AG20443 (cell line): ENCODE measurements around the gene PCP4.

Source experiments
- DNase-seq: peaks from one replicate; pipeline ENCODE4 v3.0.0; 2012; ENCODE audit warnings: low spot score, mixed read lengths

PCP4 gene

GRCh38 chr21:39972976-39973770 lies 105.9 kb downstream of the PCP4 start:
- DNase-seq = no peak

- DNase-seq = no peak
Measured at GRCh38 chr21:39976800-39977199, 109.6 kb downstream of the PCP4 start.
